ENCODE results near the gene STK32A.

GRCh38 chr5:147431586-147431985 lies 196.8 kb downstream of the STK32A start:
- TF ChIP-seq CTCF (IDR thresholded peaks at IDR 0.05): no peak
- TF ChIP-seq TCF7L2 (IDR thresholded peaks at IDR 0.05; ENCODE audit: low read depth, low read length): no peak
